ENCODE data around the gene MKX.

DNA sequence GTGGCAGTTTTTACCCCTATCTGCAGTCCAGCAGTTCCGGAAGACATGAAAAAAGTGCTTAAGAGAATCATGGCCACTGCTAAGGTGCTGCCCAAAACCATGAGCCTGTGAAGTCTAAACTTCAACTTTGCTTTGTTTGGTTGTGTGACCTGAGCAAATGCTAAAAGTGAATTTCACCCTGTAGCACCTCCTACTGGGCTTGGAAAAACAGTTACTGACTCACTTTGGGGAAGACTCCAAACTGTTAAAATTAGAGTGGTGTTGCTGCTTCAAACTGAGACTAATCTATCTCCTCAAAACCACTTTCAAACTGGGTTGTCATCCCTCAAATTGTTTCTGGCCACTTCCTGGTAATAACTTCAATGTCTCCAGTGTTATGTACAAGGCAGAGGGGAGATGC, 21.3 kb downstream of the MKX start:
- no peak for TF ChIP-seq EZH2 (IDR thresholded peaks at IDR 0.05; ENCODE audit: borderline replicate concordance, low read length)
- TF ChIP-seq, protein P1, sequence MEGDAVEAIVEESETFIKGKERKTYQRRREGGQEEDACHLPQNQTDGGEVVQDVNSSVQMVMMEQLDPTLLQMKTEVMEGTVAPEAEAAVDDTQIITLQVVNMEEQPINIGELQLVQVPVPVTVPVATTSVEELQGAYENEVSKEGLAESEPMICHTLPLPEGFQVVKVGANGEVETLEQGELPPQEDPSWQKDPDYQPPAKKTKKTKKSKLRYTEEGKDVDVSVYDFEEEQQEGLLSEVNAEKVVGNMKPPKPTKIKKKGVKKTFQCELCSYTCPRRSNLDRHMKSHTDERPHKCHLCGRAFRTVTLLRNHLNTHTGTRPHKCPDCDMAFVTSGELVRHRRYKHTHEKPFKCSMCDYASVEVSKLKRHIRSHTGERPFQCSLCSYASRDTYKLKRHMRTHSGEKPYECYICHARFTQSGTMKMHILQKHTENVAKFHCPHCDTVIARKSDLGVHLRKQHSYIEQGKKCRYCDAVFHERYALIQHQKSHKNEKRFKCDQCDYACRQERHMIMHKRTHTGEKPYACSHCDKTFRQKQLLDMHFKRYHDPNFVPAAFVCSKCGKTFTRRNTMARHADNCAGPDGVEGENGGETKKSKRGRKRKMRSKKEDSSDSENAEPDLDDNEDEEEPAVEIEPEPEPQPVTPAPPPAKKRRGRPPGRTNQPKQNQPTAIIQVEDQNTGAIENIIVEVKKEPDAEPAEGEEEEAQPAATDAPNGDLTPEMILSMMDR (conservative IDR thresholded peaks at IDR 0.05 in 1 of 2, IDR thresholded peaks at IDR 0.05 in 1 of 2; ENCODE audit: extremely low read depth in 1 of 2, insufficient read depth in 1 of 2, low read depth in 1 of 2, low read length in 2 of 2), result peak; percentile 28 to 30
